Keratinocyte (primary cell): Measurements from ENCODE around the gene FKTN. TPM values are rescaled to one million over a fixed set of nuclear protein-coding genes. Genes with fewer than 3 reads are reported as not detected.

Experiments used
- DNase-seq: peaks from one replicate; pipeline ENCODE4 v3.0.0-alpha.2; 2011; ENCODE audit warnings: low read depth, missing footprints, low spot score
- FAIRE-seq: peaks from 2 replicates; lab custom pipeline; 2011; peaks lifted over from hg19 to GRCh38; lab: Jason Lieb, UNC
- H2AFZ ChIP-seq: 2 replicates; pipeline ENCODE4 v1.6.0; 2012; ENCODE audit warnings: low read length, control low read depth, inconsistent platforms; ENCODE audit not compliant: control insufficient read depth
- H3K27ac ChIP-seq: 2 replicates; pipeline ENCODE4 v1.5.1; 2011; ENCODE audit warnings: low read length; ENCODE audit not compliant: control insufficient read depth, insufficient read depth
- H3K27me3 ChIP-seq: 3 replicates; pipeline ENCODE4 v1.6.0; 2011; ENCODE audit warnings: low read length; ENCODE audit not compliant: control insufficient read depth, insufficient read depth; ENCODE audit errors: extremely low read depth
- H3K36me3 ChIP-seq, 2 experiments: 2 replicates in 1 of 2; 3 replicates in 1 of 2; pipeline ENCODE4 v1.5.1; 2011; ENCODE audit warnings: low read length in 2 of 2, mild to moderate bottlenecking in 1 of 2; ENCODE audit not compliant: control insufficient read depth in 2 of 2, insufficient read depth in 2 of 2; ENCODE audit errors: extremely low read depth in 1 of 2
- H3K4me1 ChIP-seq: 3 replicates; pipeline ENCODE4 v1.5.1; 2011; ENCODE audit warnings: low read length; ENCODE audit not compliant: control insufficient read depth, insufficient read depth; ENCODE audit errors: extremely low read depth
- H3K4me2 ChIP-seq: 3 replicates; pipeline ENCODE4 v1.6.0; 2011; ENCODE audit warnings: low read depth, low read length; ENCODE audit not compliant: control insufficient read depth, insufficient read depth; ENCODE audit errors: extremely low read depth
- H3K4me3 ChIP-seq, 3 experiments: fragments of 200-600 bp in 1 of 3; sonication (generic) in 1 of 3; 2 replicates in 2 of 3; 3 replicates in 1 of 3; pipeline ENCODE4 v1.5.1; 2011 to 2016; ENCODE audit warnings: low read length in 3 of 3, mild to moderate bottlenecking in 3 of 3, control low read depth in 2 of 3, inconsistent platforms in 1 of 3, low read depth in 1 of 3, mixed read lengths in 1 of 3, mixed run types in 1 of 3, moderate library complexity in 1 of 3; ENCODE audit not compliant: control insufficient read depth in 2 of 3, insufficient read depth in 2 of 3; ENCODE audit errors: extremely low read depth in 1 of 3
- H3K79me2 ChIP-seq: 2 replicates; pipeline ENCODE4 v1.6.0; 2012; ENCODE audit warnings: low read length; ENCODE audit not compliant: control insufficient read depth, insufficient read depth
- H3K9ac ChIP-seq: 3 replicates; pipeline ENCODE4 v1.6.0; 2011; ENCODE audit warnings: low read length; ENCODE audit not compliant: control insufficient read depth, insufficient read depth; ENCODE audit errors: extremely low read depth
- H3K9me1 ChIP-seq: 3 replicates; pipeline ENCODE4 v1.6.0; 2011; ENCODE audit warnings: low read length; ENCODE audit not compliant: control insufficient read depth, insufficient read depth; ENCODE audit errors: extremely low read depth
- H3K9me3 ChIP-seq: 2 replicates; pipeline ENCODE4 v1.5.1; 2012; ENCODE audit warnings: low read depth, low read length; ENCODE audit not compliant: control insufficient read depth
- H4K20me1 ChIP-seq: 3 replicates; pipeline ENCODE4 v1.6.0; 2011; ENCODE audit warnings: low read length; ENCODE audit not compliant: control insufficient read depth, insufficient read depth; ENCODE audit errors: extremely low read depth
- EZH2 ChIP-seq: IDR thresholded peaks from one replicate; pipeline ENCODE4 v1.6.1; 2012; ENCODE audit warnings: inconsistent platforms, mild to moderate bottlenecking, low read length, moderate library complexity
- dilution Hi-C: fragments of 300-500 bp; cut with MboI; formaldehyde crosslinking; loops from one replicate; pipeline ENCODE4 v1.7.0; 2020; ENCODE audit warnings: low sequenced_read_pairs; ENCODE audit not compliant: extremely low pct_ligation_motif_present
- polyA plus RNA-seq, 5 experiments: library from polyadenylated mRNA; depleted of rRNA in 3 of 5; stranded (reverse) in 3 of 5; stranded (forward) in 1 of 5; unstranded in 1 of 5; fragments of >200 nt; gene quantifications; 1 replicate in 1 of 5; 2 replicates in 3 of 5; 3 replicates in 1 of 5; pipeline versions ENCODE4 v1.2.1 to v1.2.3, GENCODE V29; 2011 to 2012; ENCODE audit warnings: missing spikeins in 2 of 5, low read depth in 1 of 5, low replicate concordance in 1 of 5
- TF ChIP-seq, protein P1 (sequence below), 3 experiments: IDR thresholded peaks in 1 of 3; conservative IDR thresholded peaks in 1 of 3; optimal IDR thresholded peaks in 1 of 3; 2 replicates in 2 of 3; 3 replicates in 1 of 3; pipeline versions ENCODE3 to v1.5.1; 2011; ENCODE audit warnings: low read length in 3 of 3, mild to moderate bottlenecking in 3 of 3, moderate library complexity in 2 of 3, control low read depth in 1 of 3, inconsistent platforms in 1 of 3; ENCODE audit not compliant: insufficient read depth in 2 of 3; ENCODE audit errors: extremely low read depth in 1 of 3

FKTN gene
- polyA plus RNA-seq, 1 donor (not counting 4 experiments of a cell fraction or from before 2014, with no cell fraction given) = 15.9 TPM

DNA sequence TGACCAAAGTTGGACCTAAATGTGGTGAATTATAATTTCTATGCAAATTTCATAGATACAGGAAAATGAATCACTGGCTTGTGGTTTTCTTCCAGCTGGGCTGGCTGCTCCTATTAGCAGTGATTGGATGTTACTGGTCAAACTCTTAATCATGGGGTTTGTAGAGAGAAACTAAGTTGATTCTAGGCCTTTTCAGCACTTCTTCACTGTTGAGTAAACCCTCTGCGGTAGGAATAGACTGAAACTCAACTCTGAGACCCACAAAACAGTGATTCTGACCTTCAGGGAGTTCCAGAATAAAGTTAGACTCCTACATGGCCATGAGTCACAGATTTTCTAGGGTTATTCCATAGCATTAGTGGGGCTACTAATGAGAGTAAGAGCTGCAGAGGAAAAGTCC lies 47.9 kb upstream of the FKTN start:
- H3K4me2 ChIP-seq = no peak overlapping the region
- peak overlapping the region; percentile 32 for H3K27ac ChIP-seq
- dilution Hi-C loops = no loop called here

DNA sequence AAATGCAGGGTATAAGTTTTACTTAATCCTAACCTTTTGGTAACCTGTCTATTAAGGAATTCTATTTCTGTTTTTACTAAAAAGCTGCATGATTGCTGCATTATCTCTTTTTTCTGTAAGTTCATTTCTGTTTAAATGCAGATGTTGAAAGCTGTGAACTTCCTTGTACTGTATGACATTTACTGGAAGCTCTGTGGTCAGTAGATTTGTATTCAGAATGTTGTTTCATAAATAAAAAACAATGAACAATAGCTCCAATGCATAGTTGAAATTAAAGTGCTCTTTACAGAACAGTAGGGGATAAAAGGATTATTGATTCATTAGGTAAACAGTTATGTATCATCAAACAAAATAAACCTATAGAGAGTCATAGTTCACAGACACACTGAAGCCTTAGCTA lies 46.5 kb upstream of the FKTN start:
- H4K20me1 ChIP-seq = no peaks in the 10 kb centered on the region
- no peaks in the 10 kb centered on the region for H3K9me3 ChIP-seq
- no peak for FAIRE-seq
- H3K79me2 ChIP-seq = no peaks in the 10 kb centered on the region
- dilution Hi-C loops = no loop called here
- no peak for DNase-seq
- no peak for TF ChIP-seq EZH2
- TF ChIP-seq, protein P1, sequence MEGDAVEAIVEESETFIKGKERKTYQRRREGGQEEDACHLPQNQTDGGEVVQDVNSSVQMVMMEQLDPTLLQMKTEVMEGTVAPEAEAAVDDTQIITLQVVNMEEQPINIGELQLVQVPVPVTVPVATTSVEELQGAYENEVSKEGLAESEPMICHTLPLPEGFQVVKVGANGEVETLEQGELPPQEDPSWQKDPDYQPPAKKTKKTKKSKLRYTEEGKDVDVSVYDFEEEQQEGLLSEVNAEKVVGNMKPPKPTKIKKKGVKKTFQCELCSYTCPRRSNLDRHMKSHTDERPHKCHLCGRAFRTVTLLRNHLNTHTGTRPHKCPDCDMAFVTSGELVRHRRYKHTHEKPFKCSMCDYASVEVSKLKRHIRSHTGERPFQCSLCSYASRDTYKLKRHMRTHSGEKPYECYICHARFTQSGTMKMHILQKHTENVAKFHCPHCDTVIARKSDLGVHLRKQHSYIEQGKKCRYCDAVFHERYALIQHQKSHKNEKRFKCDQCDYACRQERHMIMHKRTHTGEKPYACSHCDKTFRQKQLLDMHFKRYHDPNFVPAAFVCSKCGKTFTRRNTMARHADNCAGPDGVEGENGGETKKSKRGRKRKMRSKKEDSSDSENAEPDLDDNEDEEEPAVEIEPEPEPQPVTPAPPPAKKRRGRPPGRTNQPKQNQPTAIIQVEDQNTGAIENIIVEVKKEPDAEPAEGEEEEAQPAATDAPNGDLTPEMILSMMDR (optimal IDR thresholded peaks at IDR 0.05 in 1 of 3, IDR thresholded peaks at IDR 0.05 in 1 of 3, conservative IDR thresholded peaks at IDR 0.05 in 1 of 3; ENCODE audit: extremely low read depth in 1 of 3, insufficient read depth in 2 of 3, low read length in 3 of 3) = no peak
- no peaks in the 10 kb centered on the region for H3K27me3 ChIP-seq
- H3K4me1 ChIP-seq = peaks cover 8% of the 10 kb centered on the region
- H3K4me3 ChIP-seq = no peak overlapping the region
- H3K36me3 ChIP-seq = peaks cover 4 to 11% of the 10 kb centered on the region in 2 experiments
- H3K4me2 ChIP-seq = no peak overlapping the region
- no peak overlapping the region for H2AFZ ChIP-seq
- no peak overlapping the region for H3K27ac ChIP-seq
- no peak overlapping the region for H3K9ac ChIP-seq
- no peaks in the 10 kb centered on the region for H3K9me1 ChIP-seq

More for the DNA sequence above, 47.9 kb upstream of the FKTN start:
- FAIRE-seq (peak; percentile 29), DNase-seq (no peak)
- peaks cover 8% of the 10 kb centered on the region for H3K4me1 ChIP-seq
- no peaks in the 10 kb centered on the region for H3K27me3 ChIP-seq
- H3K9ac ChIP-seq = no peak overlapping the region
- H3K4me3 ChIP-seq = no peak overlapping the region
- peaks cover 0 to 5% of the 10 kb centered on the region in 2 experiments for H3K36me3 ChIP-seq
- H4K20me1 ChIP-seq = no peaks in the 10 kb centered on the region
- no peak for TF ChIP-seq EZH2
- TF ChIP-seq, protein P1 (optimal IDR thresholded peaks at IDR 0.05 in 1 of 3, IDR thresholded peaks at IDR 0.05 in 1 of 3, conservative IDR thresholded peaks at IDR 0.05 in 1 of 3; ENCODE audit: extremely low read depth in 1 of 3, insufficient read depth in 2 of 3, low read length in 3 of 3) = no peak
- no peak overlapping the region for H2AFZ ChIP-seq
- no peaks in the 10 kb centered on the region for H3K9me3 ChIP-seq
- H3K9me1 ChIP-seq = no peaks in the 10 kb centered on the region
- H3K79me2 ChIP-seq = no peaks in the 10 kb centered on the region
